WERI-Rb-1 (cell line): ENCODE results near the gene HAPSTR1.

Source experiments
- DNase-seq: peaks from one replicate; pipeline ENCODE4 v3.0.0-alpha.2; 2020
- H3K27ac ChIP-seq: fragments of 250-450 bp; sonication (Bioruptor Pico); 2 replicates; pipeline ENCODE4 v1.5.1; 2020; ENCODE audit warnings: mild to moderate bottlenecking, moderate library complexity
- H3K27me3 ChIP-seq: fragments of 250-450 bp; sonication (Bioruptor Pico); 2 replicates; pipeline ENCODE4 v1.5.1; 2021; ENCODE audit warnings: mild to moderate bottlenecking, low read depth, moderate library complexity; ENCODE audit not compliant: insufficient read depth, severe bottlenecking
- H3K36me3 ChIP-seq: fragments of 250-450 bp; sonication (Bioruptor Pico); 2 replicates; pipeline ENCODE4 v1.5.1; 2020; ENCODE audit warnings: mild to moderate bottlenecking, moderate library complexity
- H3K4me3 ChIP-seq: 2 replicates; pipeline ENCODE4 v1.5.1; 2011; ENCODE audit warnings: low read depth, mild to moderate bottlenecking, control low read depth, low read length
- H3K9me3 ChIP-seq: fragments of 250-450 bp; sonication (Bioruptor Pico); 2 replicates; pipeline ENCODE4 v1.5.1; 2021; ENCODE audit warnings: mild to moderate bottlenecking, moderate library complexity; ENCODE audit not compliant: severe bottlenecking
- TF ChIP-seq, protein P1 (sequence below): IDR thresholded peaks from 2 replicates; pipeline ENCODE4 v1.5.1; 2011; ENCODE audit warnings: low read depth, mild to moderate bottlenecking, control low read depth, inconsistent platforms, low read length

Gene HAPSTR1

DNA sequence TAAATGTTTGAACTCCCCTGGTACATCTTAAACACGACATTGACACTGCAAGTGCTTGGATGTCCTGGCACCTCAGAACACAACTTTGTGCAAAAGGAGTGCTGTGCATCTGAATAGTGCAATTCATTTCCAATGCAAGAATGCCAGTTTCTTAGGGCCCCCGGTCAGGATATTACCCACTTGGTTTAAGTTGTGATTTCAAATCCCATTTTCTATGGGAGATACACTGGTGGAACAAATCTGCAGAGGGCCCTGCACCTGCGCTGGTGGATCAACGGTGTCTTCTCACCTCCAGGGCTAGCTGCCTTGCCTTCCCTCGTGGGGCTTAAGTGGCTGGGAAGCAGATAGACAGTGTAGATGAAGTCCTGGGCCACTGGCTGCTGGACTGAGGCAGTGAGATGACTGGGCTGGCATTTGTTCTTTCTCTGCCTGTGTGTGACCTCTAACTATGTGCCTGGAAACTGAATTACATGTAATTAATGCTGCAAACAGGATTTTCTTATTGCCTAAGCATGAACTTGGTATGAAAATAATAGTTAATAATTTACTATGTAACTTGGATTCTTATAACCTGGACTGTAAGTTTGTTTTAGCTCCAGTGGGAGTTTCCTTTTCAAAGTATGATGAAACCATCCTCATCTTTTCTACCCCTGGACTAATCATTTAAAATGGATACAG lies 20.9 kb downstream of the HAPSTR1 start:
- TF ChIP-seq, protein P1, sequence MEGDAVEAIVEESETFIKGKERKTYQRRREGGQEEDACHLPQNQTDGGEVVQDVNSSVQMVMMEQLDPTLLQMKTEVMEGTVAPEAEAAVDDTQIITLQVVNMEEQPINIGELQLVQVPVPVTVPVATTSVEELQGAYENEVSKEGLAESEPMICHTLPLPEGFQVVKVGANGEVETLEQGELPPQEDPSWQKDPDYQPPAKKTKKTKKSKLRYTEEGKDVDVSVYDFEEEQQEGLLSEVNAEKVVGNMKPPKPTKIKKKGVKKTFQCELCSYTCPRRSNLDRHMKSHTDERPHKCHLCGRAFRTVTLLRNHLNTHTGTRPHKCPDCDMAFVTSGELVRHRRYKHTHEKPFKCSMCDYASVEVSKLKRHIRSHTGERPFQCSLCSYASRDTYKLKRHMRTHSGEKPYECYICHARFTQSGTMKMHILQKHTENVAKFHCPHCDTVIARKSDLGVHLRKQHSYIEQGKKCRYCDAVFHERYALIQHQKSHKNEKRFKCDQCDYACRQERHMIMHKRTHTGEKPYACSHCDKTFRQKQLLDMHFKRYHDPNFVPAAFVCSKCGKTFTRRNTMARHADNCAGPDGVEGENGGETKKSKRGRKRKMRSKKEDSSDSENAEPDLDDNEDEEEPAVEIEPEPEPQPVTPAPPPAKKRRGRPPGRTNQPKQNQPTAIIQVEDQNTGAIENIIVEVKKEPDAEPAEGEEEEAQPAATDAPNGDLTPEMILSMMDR = no peak
- Histone ChIP-seq H3K27ac (no peak overlapping the region), H3K9me3 (no peaks in the 10 kb centered on the region), H3K27me3 (no peaks in the 10 kb centered on the region), H3K4me3 (no peak overlapping the region), H3K36me3 (peaks cover 79% of the 10 kb centered on the region)
- DNase-seq = no peak

DNA sequence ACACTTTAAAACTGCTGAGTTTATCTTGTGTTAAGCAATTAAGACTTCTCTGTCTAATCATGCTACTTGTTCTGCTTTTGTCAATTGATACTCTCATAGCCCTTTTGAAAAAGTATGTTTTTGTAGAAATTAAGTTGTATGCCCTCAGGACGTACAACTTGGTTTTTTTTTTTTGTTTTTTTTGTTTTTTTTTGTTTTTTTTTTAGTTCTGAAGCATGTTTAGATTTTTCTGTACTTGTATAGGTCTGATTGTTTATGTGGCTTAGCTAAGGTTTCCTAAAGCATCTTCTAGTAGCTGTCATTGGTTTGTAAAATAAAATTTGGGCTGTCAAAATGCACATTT lies 21.4 kb downstream of the HAPSTR1 start:
- TF ChIP-seq, protein P1 = no peak
- Histone ChIP-seq H3K4me3 (no peak overlapping the region), H3K27me3 (no peaks in the 10 kb centered on the region), H3K27ac (no peak overlapping the region), H3K9me3 (no peaks in the 10 kb centered on the region), H3K36me3 (peaks cover 74% of the 10 kb centered on the region)
- no peak for DNase-seq

DNA sequence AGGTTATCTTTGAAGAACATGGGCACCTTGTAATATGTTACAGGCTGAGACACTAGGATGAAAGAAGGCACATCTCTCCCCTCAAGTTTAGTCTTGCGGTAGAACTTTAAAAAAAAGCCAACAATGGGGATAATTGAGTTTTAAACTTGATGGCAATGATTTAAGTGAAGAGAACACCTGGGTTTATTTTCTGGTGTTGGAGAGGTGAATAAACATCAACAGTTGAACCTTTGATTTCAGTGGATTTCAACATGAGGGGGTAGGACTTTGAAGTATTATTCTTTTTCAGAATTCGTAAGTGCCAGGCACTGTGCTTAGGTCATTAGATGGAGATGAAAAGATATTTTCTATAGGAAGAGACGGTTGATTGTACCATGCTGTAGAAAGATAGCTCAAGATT lies 22.3 kb downstream of the HAPSTR1 start:
- H3K36me3 ChIP-seq = peaks cover 72% of the 10 kb centered on the region
- no peak for DNase-seq
- H3K9me3 ChIP-seq = no peaks in the 10 kb centered on the region
- H3K4me3 ChIP-seq = no peak overlapping the region
- no peaks in the 10 kb centered on the region for H3K27me3 ChIP-seq
- H3K27ac ChIP-seq = no peak overlapping the region
- TF ChIP-seq, protein P1 = no peak

DNA sequence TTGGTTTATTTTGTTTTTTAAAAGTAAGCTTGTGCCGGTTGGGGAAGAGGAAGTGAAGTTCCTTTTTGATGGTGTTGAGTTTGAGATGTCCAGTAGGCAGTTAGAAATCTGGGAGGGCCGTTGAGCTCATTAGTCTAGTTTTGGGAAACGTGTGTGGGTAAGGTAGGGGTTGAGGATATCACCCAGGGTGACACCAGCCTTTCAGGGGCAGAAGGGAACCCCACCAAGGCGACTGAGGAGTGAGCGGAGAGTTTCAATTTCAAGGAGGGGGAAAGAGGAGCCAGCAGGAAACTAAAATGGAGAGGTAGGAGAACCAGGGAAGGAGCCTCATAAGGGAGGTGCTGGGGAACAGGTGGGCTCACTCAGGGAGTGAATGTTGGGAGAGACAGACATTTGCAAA lies 22.7 kb downstream of the HAPSTR1 start:
- Histone ChIP-seq H3K27ac (no peak overlapping the region), H3K27me3 (no peaks in the 10 kb centered on the region), H3K36me3 (peaks cover 71% of the 10 kb centered on the region), H3K9me3 (no peaks in the 10 kb centered on the region), H3K4me3 (no peak overlapping the region)
- DNase-seq = no peak
- TF ChIP-seq, protein P1 = no peak

DNA sequence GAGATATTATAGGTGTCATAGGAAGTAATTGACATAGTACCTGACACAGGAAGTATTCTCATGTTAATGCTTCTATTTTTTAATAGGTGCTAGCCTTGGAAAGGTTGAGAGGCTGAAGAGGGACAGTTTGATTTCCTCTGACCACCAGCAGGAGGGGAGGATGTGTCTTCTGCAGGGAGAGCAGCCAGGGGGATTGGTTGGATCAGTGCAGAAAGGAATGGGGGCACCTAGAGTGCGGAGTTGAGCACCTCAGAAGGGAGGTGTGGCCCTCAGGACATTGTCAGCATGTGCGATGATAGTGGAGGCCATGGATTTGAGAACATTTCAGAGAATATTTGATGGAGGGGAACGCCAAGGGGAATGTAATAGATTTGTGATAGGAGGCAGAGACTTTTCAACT lies 23.4 kb downstream of the HAPSTR1 start:
- Histone ChIP-seq H3K36me3 (peaks cover 64% of the 10 kb centered on the region), H3K9me3 (no peaks in the 10 kb centered on the region), H3K4me3 (no peak overlapping the region), H3K27me3 (no peaks in the 10 kb centered on the region), H3K27ac (no peak overlapping the region)
- DNase-seq = no peak
- TF ChIP-seq, protein P1 = no peak

DNA sequence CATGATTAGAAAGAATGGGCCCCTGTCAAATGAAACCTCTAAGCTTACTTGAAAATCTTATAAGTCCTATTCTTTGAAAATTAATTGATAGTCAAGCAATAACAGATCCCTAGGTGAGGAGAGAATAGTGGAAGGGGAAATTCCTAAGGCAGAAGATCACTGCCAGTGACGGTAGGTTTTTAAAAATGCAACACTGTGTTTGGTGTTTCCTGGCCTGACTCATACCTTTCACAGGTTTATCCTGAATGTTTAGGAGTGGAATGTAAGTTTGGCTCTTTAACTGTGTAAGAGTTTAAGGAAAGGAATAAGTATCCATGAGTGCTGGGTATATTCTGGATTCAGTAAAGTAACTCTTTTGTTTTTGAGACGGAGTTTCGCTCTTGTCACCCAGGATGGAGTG lies 23.8 kb downstream of the HAPSTR1 start:
- H3K27ac ChIP-seq = no peak overlapping the region
- no peaks in the 10 kb centered on the region for H3K9me3 ChIP-seq
- TF ChIP-seq, protein P1 = no peak
- no peak for DNase-seq
- no peak overlapping the region for H3K4me3 ChIP-seq
- H3K36me3 ChIP-seq = peaks cover 61% of the 10 kb centered on the region
- H3K27me3 ChIP-seq = no peaks in the 10 kb centered on the region
